Spleen (tissue), 7 donors: Measurements from ENCODE around the gene LPP.

ENCODE experiments used
- POLR2A ChIP-seq, 3 donors: fragments of 450-650 bp; IDR thresholded peaks; one replicate each; pipeline ENCODE4 v1.5.1; 2017; ENCODE audit warnings: antibody characterized with exemption in 3 of 3, mild to moderate bottlenecking in 1 of 3
- TF ChIP-seq, protein P1 (sequence below), 11 experiments: fragments of 200-600 bp in 7 of 11; fragments of 450-650 bp in 4 of 11; sonication (generic) in 4 of 11; IDR thresholded peaks in 8 of 11; conservative IDR thresholded peaks in 3 of 11; 1 replicate in 7 of 11; 2 replicates in 4 of 11; pipeline versions ENCODE4 v1.4.0 to v1.8.0; 2016 to 2021; ENCODE audit warnings: antibody characterized with exemption in 11 of 11, inconsistent platforms in 4 of 11, mild to moderate bottlenecking in 1 of 11
- donor health status: DM: no; HTN: no; CAD: no; lungs with moderate emphysema.
- donor health status: DM: no; HTN: no; CAD: no.
- donor health status: DM: no; HTN: no; CAD: no.

DNA sequence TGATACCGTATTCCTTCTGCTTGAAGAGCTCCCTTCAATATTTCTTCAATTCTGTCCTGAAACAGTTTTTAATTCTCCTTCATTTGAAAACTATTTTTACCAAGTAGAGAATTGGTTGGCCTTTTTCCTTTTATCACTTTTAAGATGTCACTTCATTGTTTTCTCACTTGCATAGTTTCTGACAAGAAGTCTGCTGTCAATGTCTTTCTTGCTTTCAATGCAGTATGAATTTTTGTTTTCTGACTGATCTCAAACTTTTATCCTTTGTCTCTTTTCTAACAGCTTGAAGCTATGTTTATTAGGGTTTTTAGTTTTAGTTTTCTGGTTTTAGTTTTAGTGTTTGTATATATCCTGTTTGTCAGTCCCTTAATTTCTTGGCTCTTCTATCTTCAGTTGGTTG, 653.0 kb downstream of the LPP start:
- TF ChIP-seq, protein P1, sequence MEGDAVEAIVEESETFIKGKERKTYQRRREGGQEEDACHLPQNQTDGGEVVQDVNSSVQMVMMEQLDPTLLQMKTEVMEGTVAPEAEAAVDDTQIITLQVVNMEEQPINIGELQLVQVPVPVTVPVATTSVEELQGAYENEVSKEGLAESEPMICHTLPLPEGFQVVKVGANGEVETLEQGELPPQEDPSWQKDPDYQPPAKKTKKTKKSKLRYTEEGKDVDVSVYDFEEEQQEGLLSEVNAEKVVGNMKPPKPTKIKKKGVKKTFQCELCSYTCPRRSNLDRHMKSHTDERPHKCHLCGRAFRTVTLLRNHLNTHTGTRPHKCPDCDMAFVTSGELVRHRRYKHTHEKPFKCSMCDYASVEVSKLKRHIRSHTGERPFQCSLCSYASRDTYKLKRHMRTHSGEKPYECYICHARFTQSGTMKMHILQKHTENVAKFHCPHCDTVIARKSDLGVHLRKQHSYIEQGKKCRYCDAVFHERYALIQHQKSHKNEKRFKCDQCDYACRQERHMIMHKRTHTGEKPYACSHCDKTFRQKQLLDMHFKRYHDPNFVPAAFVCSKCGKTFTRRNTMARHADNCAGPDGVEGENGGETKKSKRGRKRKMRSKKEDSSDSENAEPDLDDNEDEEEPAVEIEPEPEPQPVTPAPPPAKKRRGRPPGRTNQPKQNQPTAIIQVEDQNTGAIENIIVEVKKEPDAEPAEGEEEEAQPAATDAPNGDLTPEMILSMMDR (IDR thresholded peaks at IDR 0.05 in 8 of 11, conservative IDR thresholded peaks at IDR 0.05 in 3 of 11): no peak
- no peak for TF ChIP-seq POLR2A (IDR thresholded peaks at IDR 0.05)
